Uterus (tissue), 4 donors: Measurements from ENCODE around the gene CBX2. TPM values are rescaled to one million over a fixed set of nuclear protein-coding genes. Genes with fewer than 3 reads are reported as not detected.

Experiments
- DNase-seq, 2 donors: peaks; one replicate each; pipeline ENCODE4 v3.0.0-alpha.2; 2019 to 2020
- H3K27ac ChIP-seq, 2 donors: fragments of 200-600 bp; sonication (generic); 1 replicate in 1 of 2; 2 replicates in 1 of 2; pipeline ENCODE4 v1.5.1; 2016 to 2018
- H3K27me3 ChIP-seq, 2 donors: fragments of 200-600 bp; sonication (generic); one replicate each; pipeline ENCODE4 v1.5.1; 2018 to 2019; ENCODE audit warnings: control low read depth in 1 of 2
- H3K36me3 ChIP-seq, 2 donors: fragments of 200-600 bp; sonication (generic); one replicate each; pipeline ENCODE4 v1.5.1; 2019; ENCODE audit warnings: control low read depth in 1 of 2
- H3K4me1 ChIP-seq, 2 donors: fragments of 200-600 bp; sonication (generic); one replicate each; pipeline ENCODE4 v1.5.1; 2018 to 2019; ENCODE audit warnings: control low read depth in 1 of 2
- H3K4me3 ChIP-seq, 2 donors: fragments of 200-600 bp; sonication (generic); 1 replicate in 1 of 2; 2 replicates in 1 of 2; pipeline ENCODE4 v1.5.1; 2018 to 2019; ENCODE audit warnings: mild to moderate bottlenecking in 1 of 2
- H3K9me3 ChIP-seq, 2 donors: fragments of 200-600 bp; sonication (generic); one replicate each; pipeline ENCODE4 v1.5.1; 2019; ENCODE audit warnings: control low read depth in 1 of 2
- CTCF ChIP-seq, 4 experiments: fragments of 200-600 bp in 2 of 4; fragments of 450-650 bp in 2 of 4; sonication (generic) in 2 of 4; IDR thresholded peaks; one replicate each; pipeline ENCODE4 v1.5.1; 2016 to 2019; ENCODE audit warnings: antibody characterized with exemption in 4 of 4, mild to moderate bottlenecking in 2 of 4, moderate library complexity in 1 of 4
- POLR2A ChIP-seq, 2 donors: fragments of 450-650 bp; IDR thresholded peaks; one replicate each; pipeline ENCODE4 v1.6.1; 2016; ENCODE audit warnings: antibody characterized with exemption in 2 of 2, mild to moderate bottlenecking in 1 of 2, moderate library complexity in 1 of 2
- intact Hi-C: fragments of 100-400 bp; cut with DNase I; formaldehyde crosslinking; loops from one replicate; pipeline ENCODE4 v1.15.1; 2023; ENCODE audit warnings: low total_unique reads
- total RNA-seq, 4 donors: library from RNA; depleted of rRNA in 3 of 4; stranded (reverse); fragments of >200 nt in 3 of 4; gene quantifications; one replicate each; pipeline versions ENCODE4 v1.1.0 to v1.2.4, GENCODE V29; 2014 to 2023
- donor health status: DM: yes; HTN: yes; CAD: no.

Gene CBX2
- total RNA-seq, 4 donors from 2014 or later: 1.0 to 14.9 (median 4.6) TPM; not detected in 1

- no peak for DNase-seq
- Histone ChIP-seq H3K4me1 (peaks cover 7 to 10% of the 10 kb centered on the region in 2 donors), H3K36me3 (no peaks in the 10 kb centered on the region), H3K4me3 (no peak overlapping the region), H3K9me3 (no peaks in the 10 kb centered on the region), H3K27me3 (peaks cover 39 to 42% of the 10 kb centered on the region in 2 donors), H3K27ac (no peak overlapping the region)
- no peak for TF ChIP-seq POLR2A (IDR thresholded peaks at IDR 0.05)
- no peak for TF ChIP-seq CTCF (IDR thresholded peaks at IDR 0.05)
- intact Hi-C loops: loop anchor here (5.0 kb wide), 1 partner anchor 51 kb away; no protein-coding TSS in a partner anchor
These were observed 13.8 kb downstream of the CBX2 start for GRCh38 chr17:79791735-79792161.

- peaks cover 7 to 10% of the 10 kb centered on the region in 2 donors for H3K4me1 ChIP-seq
- no peak overlapping the region for H3K27ac ChIP-seq
- no peaks in the 10 kb centered on the region for H3K36me3 ChIP-seq
- H3K9me3 ChIP-seq: no peaks in the 10 kb centered on the region
- H3K27me3 ChIP-seq: peaks cover 39 to 42% of the 10 kb centered on the region in 2 donors
- no peak overlapping the region for H3K4me3 ChIP-seq
- no peak for TF ChIP-seq CTCF (IDR thresholded peaks at IDR 0.05)
- TF ChIP-seq POLR2A (IDR thresholded peaks at IDR 0.05): no peak
- no peak for DNase-seq
- intact Hi-C loops: loop anchor here (5.0 kb wide), 1 partner anchor 50 kb away; no protein-coding TSS in a partner anchor
These were observed 14.5 kb downstream of the CBX2 start for GRCh38 chr17:79792341-79792871.

GRCh38 chr17:79792984-79793923, 15.3 kb downstream of the CBX2 start:
- H3K4me1 ChIP-seq: peaks cover 7 to 18% of the 10 kb centered on the region in 2 donors
- DNase-seq: no peak
- H3K36me3 ChIP-seq: no peaks in the 10 kb centered on the region
- no peak overlapping the region for H3K27ac ChIP-seq
- H3K27me3 ChIP-seq: peaks cover 44 to 45% of the 10 kb centered on the region in 2 donors
- intact Hi-C loops: loop anchor here (5.0 kb wide), 1 partner anchor 49 kb away; no protein-coding TSS in a partner anchor
- H3K4me3 ChIP-seq: peak overlapping the region in 1 of 2 donors; percentile 15
- no peak for TF ChIP-seq POLR2A (IDR thresholded peaks at IDR 0.05)
- TF ChIP-seq CTCF (IDR thresholded peaks at IDR 0.05): no peak
- H3K9me3 ChIP-seq: no peaks in the 10 kb centered on the region

- H3K27me3 ChIP-seq: peaks cover 46 to 52% of the 10 kb centered on the region in 2 donors
- peaks cover 7 to 24% of the 10 kb centered on the region in 2 donors for H3K4me1 ChIP-seq
- H3K9me3 ChIP-seq: no peaks in the 10 kb centered on the region
- DNase-seq: no peak
- intact Hi-C loops: loop anchor here (5.0 kb wide), 1 partner anchor 48 kb away; no protein-coding TSS in a partner anchor
- TF ChIP-seq POLR2A (IDR thresholded peaks at IDR 0.05) (no peak), CTCF (IDR thresholded peaks at IDR 0.05) (no peak)
- no peak overlapping the region for H3K27ac ChIP-seq
- no peak overlapping the region for H3K4me3 ChIP-seq
- no peaks in the 10 kb centered on the region for H3K36me3 ChIP-seq
These were observed 16.0 kb downstream of the CBX2 start for GRCh38 chr17:79793924-79794304.
